ENCODE measurements around the gene ERGIC3.

DNA sequence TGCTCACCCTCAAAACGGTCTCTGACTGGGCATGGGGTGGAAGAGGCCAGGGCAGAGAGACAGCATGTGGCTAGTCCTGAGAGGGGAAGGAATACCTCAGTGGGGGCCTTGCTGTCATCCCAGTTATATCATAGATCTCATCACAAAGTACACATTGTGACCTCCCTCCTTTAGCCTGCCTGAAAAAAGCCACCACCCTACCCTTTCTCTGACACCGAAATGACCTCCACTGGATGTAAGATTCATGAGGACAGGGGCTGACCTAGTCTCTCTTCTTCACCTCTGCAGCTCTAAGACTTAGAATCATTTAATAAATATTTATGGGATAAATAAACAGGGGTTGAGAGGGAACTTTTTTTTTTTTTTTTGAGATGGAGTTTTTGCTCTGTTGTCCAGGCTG lies 12.3 kb upstream of the ERGIC3 start, which contains the start of gene C20orf173:
- TF ChIP-seq, protein P1, sequence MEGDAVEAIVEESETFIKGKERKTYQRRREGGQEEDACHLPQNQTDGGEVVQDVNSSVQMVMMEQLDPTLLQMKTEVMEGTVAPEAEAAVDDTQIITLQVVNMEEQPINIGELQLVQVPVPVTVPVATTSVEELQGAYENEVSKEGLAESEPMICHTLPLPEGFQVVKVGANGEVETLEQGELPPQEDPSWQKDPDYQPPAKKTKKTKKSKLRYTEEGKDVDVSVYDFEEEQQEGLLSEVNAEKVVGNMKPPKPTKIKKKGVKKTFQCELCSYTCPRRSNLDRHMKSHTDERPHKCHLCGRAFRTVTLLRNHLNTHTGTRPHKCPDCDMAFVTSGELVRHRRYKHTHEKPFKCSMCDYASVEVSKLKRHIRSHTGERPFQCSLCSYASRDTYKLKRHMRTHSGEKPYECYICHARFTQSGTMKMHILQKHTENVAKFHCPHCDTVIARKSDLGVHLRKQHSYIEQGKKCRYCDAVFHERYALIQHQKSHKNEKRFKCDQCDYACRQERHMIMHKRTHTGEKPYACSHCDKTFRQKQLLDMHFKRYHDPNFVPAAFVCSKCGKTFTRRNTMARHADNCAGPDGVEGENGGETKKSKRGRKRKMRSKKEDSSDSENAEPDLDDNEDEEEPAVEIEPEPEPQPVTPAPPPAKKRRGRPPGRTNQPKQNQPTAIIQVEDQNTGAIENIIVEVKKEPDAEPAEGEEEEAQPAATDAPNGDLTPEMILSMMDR (IDR thresholded peaks at IDR 0.05), result no peak
- no peak for TF ChIP-seq EZH2 (IDR thresholded peaks at IDR 0.05; ENCODE audit: borderline replicate concordance, insufficient read depth, low read depth, low read length, poor library complexity, severe bottlenecking)
